Stimulated activated CD4-positive, alpha-beta T cell treated with anti-CD3 and anti-CD28 coated beads, TNF-alpha, amount 100 ng/mL, for 24 hours (primary cell): ENCODE data around the gene EIF5AL1.
"Not testable (repeated sequence)": the region's sequence is repeated elsewhere in the genome, so short reads cannot be mapped to it uniquely, and the experiment has no call there.

ENCODE experiments used
- DNase-seq, 3 experiments: peaks; one replicate each; pipeline ENCODE4 v3.0.0-alpha.2; 2020; ENCODE audit warnings: low read depth in 3 of 3

Gene EIF5AL1

DNA sequence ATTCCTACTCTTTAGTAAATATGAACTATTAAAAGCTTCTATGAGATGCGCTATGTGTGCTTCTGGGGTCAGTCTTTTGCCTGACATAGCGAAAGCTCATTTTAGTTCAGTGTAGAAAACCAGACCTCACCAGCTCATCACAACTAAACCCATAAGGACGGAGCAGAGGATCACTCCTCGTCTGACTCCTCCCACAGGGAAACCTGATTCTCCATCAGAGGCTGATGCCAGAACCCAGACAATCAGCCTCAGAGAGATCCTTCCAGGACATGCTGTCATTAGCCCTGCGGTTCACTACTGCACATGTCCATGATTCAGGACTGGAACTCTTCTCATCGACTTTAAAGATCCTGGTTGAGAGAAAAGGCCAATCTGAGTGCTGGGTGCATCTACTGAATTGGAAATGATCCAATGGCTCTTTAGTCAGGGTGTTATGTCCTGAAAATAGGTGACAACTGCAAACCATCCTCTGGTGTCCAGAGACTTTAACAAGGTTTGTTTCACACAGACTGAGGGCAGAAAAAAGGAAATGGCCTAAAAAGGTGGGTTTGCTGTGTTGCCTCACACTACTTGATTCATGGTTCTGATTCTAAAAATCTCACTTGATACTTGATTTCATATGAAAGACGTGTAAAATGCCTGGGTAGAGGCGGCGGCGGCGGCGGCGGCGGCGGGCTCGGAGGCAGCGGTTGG, at the start of gene EIF5AL1:
Gene EIF5AL1 (plus strand): TSS at position 643 of the 693 bp plus-strand sequence. CDS start 117 bp downstream, outside the sequence.
- DNase-seq, result not testable (repeated sequence)

DNA sequence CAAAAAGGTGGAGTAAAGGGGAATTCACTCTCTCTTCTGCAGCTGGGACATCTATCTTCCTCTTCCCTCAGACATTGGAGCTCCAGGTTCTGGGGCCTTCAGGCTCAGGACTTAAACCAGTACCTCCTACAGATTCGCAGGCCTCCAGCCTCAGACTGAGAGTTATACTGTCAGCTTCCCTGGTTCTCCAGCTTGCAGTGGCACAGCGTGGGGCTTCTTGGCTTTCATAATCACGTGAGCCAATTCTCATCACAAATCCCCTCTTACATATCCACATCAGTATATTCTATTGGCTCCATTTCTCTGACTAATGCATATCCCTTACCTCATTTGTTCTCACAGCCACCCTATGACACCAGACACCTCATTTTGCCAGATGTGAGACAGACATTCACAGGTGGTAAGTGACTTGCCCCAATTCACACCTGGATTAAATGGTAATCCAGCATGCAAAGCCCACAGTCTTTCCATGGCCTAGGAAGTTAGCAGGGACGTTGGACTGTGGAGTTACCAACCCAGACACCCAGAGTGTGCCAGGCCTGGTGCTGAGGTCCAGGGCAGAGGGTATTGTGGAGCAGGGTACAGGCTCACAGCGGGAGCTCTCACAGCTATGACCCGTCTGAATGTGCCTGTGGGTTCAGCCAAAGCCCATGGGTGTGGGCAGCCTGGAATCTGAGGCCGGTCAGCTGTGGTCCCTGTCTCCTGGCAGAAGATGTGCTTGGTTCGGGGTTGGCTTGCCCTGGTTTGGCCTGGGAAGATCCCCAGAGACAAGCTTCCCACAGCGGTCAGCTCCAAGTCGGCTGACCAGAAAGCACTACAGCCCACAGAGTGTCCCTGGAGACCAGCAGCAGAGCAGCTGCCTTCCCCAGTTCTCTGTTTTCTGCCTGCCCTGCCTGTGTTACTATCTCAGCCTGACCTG, 48.5 kb upstream of the EIF5AL1 start:
- no peak for DNase-seq

GRCh38 chr10:79465341-79465740, 47.0 kb upstream of the EIF5AL1 start:
- DNase-seq, result no peak

- no peak for DNase-seq
Observed at GRCh38 chr10:79468015-79468560, 44.2 kb upstream of the EIF5AL1 start.

DNA sequence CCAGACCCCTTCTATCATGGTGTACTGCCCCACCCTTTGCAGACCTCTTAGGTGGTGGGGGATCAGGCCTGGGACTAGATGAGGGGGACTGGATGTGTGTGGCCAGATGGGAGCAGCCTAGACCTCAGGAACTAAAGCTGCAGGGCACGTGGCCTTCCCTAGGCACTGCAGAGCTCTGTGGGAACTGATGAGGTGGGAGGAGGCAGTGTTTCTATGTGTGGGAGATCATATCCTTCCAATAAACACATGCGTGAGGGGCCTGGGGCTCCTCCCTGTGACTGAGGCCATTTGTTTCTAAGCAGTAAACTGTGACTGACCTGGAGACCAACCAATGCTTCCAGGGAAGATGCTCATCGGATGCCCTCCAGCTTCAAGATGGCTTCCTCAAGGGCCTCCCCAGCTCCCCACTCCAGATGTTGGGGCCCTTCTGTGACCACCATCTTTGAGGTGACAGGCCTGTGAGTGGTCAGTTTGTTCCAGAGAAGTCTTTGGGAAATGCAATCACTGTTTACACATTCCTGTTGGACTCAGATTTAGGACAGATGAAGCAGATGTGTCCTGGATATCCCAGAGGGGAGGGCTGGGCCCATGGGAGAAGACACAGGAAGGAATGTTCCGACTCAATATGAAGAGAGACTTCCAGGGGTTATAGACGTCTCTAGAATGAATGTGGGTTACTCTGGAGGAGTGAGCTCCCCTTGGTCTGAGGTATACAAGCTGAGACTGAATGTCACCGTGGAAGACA, 43.3 kb upstream of the EIF5AL1 start:
- no peak for DNase-seq

DNA sequence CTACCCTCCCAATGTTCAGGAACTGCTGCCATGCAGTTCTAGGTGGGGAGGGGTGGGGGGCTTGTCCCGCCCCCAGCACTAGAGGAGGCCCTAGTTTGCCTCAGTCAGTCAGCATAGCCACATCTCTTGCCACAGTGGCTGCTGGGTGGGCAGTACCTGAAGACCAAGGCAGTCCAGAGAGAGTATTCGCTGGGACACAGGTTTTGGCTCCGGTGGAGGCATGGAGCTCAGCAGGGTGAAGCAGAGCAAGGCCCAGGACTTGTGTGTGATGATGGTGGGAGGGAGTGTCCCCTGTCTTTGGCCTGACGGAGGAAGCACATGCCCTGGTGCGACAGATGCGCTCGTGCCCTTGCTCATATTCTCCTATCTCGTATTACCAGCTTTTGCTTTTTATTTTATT, 42.2 kb upstream of the EIF5AL1 start:
- no peak for DNase-seq

DNA sequence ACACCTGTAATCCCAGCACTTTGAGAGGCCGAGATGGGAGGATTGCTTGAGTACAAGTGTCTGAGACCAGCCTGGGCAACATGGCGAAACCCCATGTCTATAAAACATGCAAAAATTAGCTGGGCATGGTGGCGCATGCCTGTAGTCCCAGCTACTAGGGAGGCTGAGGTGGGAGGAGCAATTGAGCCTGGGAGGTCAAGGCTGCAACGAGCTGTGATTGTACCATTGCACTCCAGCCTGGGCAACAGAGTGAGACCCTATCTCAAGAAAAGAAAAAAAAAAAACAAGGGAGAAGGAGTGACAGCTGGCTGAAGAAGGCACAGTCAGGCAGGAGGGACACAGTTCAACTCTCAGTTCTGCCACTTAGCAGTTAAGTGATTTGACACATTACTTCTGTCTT, 40.6 kb upstream of the EIF5AL1 start:
- DNase-seq, result no peak

DNA sequence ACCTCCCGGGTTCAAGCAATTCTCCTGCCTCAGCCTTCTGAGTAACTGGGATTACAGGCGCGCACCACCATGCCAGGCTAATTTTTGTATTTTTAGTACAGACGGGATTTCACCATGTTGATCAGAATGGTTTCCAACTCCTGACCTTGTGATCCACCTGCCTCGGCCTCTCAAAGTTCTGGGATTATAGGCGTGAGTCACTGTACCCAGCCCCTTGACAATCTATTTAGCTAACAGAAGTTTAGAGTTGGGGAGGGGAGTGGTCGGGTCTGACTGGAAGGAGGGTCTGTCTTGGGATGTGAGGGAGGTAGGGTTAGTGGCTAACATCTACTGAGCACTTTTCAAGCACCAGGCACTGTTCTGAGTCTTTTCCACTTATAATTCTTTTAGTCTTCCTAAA, 39.9 kb upstream of the EIF5AL1 start:
- DNase-seq, result no peak

DNA sequence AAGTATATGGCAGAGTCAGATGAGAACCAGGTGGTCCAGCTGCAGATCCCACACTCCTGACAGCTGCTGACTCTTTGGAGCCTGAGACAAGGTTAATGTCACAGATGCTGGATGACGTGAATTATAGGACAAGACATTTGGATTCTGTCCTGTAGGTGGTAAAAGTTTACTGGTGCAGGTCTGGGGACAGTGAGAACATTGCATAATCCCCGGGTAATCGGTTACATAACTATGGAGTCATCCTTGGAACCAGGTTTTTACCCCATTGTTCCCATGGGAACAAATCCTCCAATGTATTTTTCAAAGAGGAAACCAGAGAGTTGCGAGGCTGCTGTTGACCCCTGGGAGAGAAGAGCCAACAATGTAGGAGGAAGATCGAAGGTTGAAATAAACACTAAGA, 39.4 kb upstream of the EIF5AL1 start:
- DNase-seq, result no peak

DNA sequence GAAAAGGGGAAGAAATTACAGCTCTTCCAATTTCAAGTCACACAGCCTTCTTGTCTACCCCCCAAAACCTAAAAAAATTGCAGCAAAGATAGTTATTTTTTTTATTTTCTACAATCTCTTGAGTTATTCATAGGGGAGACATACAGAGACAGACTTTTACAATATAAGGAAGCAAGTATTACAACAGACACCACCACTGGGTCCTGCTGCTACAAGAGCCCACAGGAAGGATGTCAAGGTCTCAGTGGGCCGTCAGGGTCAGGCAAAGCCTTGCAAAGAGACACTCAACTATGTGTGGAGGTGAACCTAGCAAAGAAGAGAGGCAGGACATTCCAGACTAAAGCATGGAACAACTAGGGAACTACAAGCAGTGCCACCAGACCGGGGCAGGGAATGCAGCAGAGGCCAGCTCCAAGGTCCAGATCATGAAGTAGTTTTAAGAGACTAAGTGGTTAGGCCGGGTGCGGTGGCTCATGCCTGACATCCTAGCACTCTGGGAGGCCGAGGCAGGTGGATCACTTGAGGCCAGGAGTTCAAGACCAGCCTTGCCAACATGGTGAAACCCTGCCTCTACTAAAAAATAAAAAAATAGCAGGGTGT, 38.7 kb upstream of the EIF5AL1 start:
- no peak for DNase-seq

DNA sequence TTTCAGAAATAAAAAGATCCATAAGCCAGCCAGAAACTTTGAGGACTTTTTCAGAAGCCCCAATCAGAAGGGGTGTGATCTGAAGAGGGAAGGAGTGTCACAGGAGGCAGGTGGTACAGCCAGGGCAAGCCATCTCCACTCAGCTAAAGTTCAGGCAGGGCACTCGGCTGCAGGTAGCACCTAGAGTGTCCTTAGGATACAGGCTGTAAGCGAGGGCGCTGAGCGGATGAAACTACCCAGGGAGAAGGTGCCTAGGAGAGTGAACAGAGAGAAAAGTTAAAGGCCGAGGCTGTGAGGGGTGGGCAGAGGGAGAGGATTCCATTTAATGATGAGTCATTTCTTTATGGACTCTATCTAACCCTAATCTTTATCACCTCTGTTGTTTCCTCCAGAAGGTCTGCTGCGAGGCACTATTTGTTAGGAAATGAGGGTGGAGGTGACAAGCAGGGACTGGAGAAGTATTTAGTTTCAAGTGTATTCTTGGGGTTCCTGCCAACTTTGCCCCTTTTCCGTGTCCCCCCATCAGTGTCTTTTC, 37.1 kb upstream of the EIF5AL1 start:
- no peak for DNase-seq

GRCh38 chr10:79475877-79476276, 36.5 kb upstream of the EIF5AL1 start:
- DNase-seq, result no peak

- no peak for DNase-seq
Observed at GRCh38 chr10:79476645-79477044, 35.7 kb upstream of the EIF5AL1 start.

DNA sequence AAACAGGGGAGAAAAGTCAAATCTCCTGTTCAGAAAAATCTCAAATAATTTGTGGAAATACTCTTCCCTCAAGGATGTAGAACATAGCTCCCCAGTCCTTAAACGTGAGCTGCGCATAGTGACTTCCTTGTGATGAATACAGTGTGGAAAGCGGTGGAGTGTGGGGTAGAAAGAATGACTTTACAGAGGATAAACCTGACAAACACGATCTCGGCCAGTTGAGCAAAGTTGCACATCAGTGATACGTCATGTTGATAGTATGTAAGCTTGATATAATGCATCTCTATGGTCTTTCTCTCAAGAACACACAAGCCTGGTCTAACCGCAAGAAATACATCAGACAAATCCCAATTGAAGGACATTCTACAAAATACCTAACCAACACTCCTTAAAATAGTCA, 34.9 kb upstream of the EIF5AL1 start:
- no peak for DNase-seq

- DNase-seq, result no peak
Observed at GRCh38 chr10:79479283-79479909, 32.9 kb upstream of the EIF5AL1 start.

- DNase-seq, result no peak
Observed at GRCh38 chr10:79482304-79482703, 30.0 kb upstream of the EIF5AL1 start.

GRCh38 chr10:79482741-79483140, 29.6 kb upstream of the EIF5AL1 start:
- DNase-seq, result no peak

- DNase-seq, result no peak
Observed at GRCh38 chr10:79483299-79483698, 29.0 kb upstream of the EIF5AL1 start.

DNA sequence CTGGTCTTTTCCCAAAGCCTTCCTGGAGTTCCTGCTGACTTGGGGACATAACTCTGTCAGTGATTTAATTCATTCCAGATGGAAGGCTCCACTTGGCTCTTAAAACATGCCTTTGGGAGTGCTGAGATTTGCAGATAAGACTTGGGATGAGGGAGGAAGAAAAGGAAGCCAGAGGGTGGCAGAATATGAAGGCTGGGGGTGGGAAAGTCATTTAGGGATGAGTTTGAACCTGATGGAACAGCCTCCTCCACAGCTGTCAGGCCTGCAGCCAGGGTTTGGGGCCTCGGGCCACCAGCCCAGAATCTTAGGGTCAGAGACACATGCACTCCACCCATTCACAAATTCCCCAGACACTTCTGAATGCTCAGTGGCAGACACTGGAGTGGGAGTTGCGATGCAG, 28.4 kb upstream of the EIF5AL1 start:
- DNase-seq, result no peak

- DNase-seq, result no peak
Observed at GRCh38 chr10:79484476-79484875, 27.9 kb upstream of the EIF5AL1 start.
